Choroid plexus epithelial cell (primary cell): ENCODE measurements around the gene SORCS1.

Experiments
- DNase-seq: peaks from one replicate; pipeline ENCODE4 v3.0.0-alpha.2; 2010; ENCODE audit warnings: low read depth
- H3K4me3 ChIP-seq: 2 replicates; pipeline ENCODE4 v1.5.1; 2011; ENCODE audit warnings: low read depth, mild to moderate bottlenecking, control low read depth, low read length, moderate library complexity
- TF ChIP-seq, protein P1 (sequence below): conservative IDR thresholded peaks from 2 replicates; pipeline ENCODE4 v1.5.1; 2011; ENCODE audit warnings: low read depth, mild to moderate bottlenecking, control low read depth, inconsistent platforms, low read length, moderate library complexity

SORCS1 gene

GRCh38 chr10:107144490-107144889, 20.0 kb downstream of the SORCS1 start:
- TF ChIP-seq, protein P1, sequence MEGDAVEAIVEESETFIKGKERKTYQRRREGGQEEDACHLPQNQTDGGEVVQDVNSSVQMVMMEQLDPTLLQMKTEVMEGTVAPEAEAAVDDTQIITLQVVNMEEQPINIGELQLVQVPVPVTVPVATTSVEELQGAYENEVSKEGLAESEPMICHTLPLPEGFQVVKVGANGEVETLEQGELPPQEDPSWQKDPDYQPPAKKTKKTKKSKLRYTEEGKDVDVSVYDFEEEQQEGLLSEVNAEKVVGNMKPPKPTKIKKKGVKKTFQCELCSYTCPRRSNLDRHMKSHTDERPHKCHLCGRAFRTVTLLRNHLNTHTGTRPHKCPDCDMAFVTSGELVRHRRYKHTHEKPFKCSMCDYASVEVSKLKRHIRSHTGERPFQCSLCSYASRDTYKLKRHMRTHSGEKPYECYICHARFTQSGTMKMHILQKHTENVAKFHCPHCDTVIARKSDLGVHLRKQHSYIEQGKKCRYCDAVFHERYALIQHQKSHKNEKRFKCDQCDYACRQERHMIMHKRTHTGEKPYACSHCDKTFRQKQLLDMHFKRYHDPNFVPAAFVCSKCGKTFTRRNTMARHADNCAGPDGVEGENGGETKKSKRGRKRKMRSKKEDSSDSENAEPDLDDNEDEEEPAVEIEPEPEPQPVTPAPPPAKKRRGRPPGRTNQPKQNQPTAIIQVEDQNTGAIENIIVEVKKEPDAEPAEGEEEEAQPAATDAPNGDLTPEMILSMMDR = no peak
- DNase-seq = no peak

GRCh38 chr10:107141524-107142061, 22.9 kb downstream of the SORCS1 start:
- TF ChIP-seq, protein P1 = no peak
- no peak for DNase-seq

More at GRCh38 chr10:107144490-107144889, 20.0 kb downstream of the SORCS1 start:
- H3K4me3 ChIP-seq = no peak overlapping the region

GRCh38 chr10:107139237-107139636, 25.3 kb downstream of the SORCS1 start:
- TF ChIP-seq, protein P1 = no peak
- DNase-seq = no peak
- H3K4me3 ChIP-seq = no peak overlapping the region

More at GRCh38 chr10:107141524-107142061, 22.9 kb downstream of the SORCS1 start:
- H3K4me3 ChIP-seq = no peak overlapping the region

- TF ChIP-seq, protein P1 = no peak
- H3K4me3 ChIP-seq = no peak overlapping the region
- no peak for DNase-seq
Measured at GRCh38 chr10:107133656-107134055, 30.9 kb downstream of the SORCS1 start.

DNA sequence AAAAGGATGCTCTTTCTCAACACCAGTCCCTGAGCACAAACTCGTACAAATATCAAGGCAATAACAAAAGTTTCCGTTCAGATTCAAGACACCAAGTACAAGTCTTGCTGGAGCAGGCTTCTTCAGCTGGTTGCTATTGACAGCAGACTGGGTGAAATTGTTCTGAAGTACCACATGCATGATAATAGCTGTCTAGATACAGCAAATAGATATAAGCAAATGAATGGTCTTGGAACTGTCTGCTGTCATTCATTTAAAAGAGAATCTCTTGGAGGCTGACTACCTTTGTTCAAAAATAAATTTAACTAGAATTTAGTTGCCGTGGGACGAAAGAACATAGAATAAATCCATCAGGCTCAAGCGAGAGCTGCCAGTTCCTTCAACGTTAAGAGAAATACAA, 35.5 kb downstream of the SORCS1 start:
- DNase-seq = no peak
- no peak overlapping the region for H3K4me3 ChIP-seq
- TF ChIP-seq, protein P1 = no peak

GRCh38 chr10:107126512-107127065, 37.9 kb downstream of the SORCS1 start:
- TF ChIP-seq, protein P1 = no peak

GRCh38 chr10:107122703-107123102, 41.8 kb downstream of the SORCS1 start:
- TF ChIP-seq, protein P1 = no peak
- H3K4me3 ChIP-seq = no peak overlapping the region
- DNase-seq = no peak

More at GRCh38 chr10:107126512-107127065, 37.9 kb downstream of the SORCS1 start:
- H3K4me3 ChIP-seq = no peak overlapping the region
- DNase-seq = no peak
